HL-60/S4 treated with retinoic acid at 250 ng/mL for 4 days and 3 days (cell line): ENCODE data around the gene FASTK.

ENCODE experiments used
- in situ Hi-C: fragments of 300-500 bp; cut with MboI; formaldehyde crosslinking; loops from 2 replicates; pipeline ENCODE4 v1.7.0; 2022; ENCODE audit warnings: low sequenced_read_pairs

FASTK gene

DNA sequence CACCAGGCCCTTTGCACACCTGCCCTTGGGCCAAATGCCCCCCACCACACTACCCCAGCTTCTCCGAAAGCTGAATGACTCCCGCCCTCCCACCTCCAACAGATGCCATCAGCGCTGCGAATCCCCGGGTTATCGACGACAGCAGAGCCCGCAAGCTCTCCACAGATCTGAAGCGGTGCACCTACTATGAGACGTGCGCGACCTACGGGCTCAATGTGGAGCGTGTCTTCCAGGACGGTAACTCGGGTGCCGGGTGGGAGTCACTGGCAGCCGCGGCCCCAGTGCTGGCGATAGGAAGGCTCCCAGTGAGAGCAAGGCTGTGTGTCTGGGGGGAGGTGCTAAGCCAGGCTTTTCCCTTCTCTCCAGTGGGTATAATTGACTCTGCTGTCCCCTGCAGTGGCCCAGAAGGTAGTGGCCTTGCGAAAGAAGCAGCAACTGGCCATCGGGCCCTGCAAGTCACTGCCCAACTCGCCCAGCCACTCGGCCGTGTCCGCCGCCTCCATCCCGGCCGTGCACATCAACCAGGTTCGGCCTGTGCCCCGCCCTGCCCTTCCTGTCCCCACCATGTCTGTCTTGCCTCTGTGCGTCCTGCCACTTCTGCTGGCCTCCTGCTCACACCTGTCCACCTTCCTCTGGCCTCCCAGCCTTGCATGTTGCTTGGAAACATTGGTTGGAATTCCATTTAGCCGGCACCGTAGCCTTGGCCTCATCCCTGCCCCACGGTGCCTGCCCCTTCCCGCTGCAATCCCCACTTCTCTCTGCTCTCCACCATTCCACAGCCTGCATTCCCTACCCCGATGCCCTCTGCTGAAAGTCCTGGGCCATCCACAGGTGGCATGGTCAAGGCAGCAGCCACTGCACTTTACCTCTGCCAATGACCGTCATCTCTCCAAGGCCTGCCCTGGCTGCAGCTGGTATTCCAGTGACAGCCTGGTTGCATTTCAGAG, 37.8 kb upstream of the FASTK start:
- in situ Hi-C loops = no loop called here

DNA sequence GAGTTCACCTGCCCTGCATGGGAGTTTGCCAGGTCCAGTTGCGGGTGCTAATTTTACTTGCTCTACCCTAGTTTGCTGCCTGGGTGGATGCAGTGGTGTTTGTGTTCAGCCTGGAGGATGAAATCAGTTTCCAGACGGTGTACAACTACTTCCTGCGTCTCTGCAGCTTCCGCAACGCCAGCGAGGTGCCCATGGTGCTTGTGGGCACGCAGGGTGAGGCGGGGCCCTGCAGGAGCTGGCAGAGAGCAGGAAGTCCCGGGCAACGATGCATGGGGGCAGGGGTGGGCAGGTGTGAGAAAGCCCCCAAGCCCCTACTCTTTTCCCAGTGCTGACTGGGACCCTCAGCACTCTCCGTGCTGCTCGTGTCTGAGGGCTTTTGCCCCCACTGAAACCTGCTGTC, 37.0 kb upstream of the FASTK start:
- in situ Hi-C loops = no loop called here

DNA sequence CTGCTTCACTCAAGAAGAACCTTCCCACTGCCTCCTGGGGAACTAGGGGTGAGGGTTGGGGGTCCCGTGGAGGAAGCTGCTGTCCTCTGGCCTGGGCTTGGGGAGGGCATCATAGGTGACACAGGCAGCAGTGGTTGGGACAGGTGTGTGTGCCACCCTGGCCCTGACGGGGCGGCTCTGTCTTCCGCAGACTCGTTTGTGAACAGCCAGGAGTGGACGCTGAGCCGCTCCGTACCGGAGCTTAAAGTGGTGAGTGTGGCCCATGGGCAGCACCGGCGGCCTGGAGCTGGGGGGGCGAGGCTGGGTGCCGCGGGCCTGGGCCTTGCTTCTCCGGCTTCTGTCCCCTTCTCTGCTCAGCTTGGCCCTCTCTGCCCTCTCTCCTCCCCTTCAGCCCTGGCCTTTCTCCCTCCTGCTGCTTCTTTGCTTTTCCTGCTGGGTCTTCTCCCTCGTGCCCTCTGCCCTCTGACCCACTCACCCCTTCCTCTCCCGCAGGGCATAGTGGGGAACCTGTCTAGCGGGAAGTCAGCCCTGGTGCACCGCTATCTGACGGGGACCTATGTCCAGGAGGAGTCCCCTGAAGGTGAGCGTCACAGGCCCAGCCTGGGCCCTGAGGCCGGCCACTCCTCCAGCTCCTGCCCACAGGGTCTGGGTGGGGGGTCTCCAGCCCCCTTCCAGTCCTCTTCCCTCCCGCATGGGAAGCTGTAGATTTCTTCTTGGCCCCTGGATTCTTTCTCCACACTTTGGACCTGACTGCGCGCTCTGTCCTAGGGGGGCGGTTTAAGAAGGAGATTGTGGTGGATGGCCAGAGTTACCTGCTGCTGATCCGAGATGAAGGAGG, 36.2 kb upstream of the FASTK start:
- in situ Hi-C loops = no loop called here

DNA sequence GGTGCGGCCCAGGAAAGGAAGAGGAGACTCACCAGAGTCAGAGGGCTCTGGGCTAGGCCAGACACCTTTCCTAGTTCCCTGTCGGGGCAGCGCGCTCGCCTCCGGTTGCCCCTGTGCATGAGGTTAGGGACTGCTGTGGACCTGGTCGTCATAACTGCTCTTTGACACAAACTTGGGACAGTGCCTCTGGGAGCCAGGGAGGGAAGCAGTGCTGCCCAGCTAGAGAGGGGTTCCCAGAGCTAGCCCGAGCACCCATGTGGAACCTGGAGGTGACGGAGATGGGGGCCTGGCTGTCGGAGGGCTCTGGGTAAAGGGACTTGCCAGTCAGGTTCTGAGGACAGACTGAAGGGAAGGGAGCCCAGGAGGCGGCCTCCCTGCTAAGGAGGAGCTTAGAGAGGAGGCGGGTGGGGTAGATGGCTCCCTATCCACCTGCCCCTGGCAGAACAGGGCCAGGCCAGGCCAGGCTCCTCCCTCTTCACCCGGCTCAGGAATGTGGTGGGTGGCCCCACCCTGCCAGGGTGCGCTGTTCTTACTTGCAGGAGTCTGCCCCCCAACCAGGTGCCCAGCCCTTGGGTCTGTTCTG, 35.3 kb upstream of the FASTK start:
- in situ Hi-C loops = no loop called here

DNA sequence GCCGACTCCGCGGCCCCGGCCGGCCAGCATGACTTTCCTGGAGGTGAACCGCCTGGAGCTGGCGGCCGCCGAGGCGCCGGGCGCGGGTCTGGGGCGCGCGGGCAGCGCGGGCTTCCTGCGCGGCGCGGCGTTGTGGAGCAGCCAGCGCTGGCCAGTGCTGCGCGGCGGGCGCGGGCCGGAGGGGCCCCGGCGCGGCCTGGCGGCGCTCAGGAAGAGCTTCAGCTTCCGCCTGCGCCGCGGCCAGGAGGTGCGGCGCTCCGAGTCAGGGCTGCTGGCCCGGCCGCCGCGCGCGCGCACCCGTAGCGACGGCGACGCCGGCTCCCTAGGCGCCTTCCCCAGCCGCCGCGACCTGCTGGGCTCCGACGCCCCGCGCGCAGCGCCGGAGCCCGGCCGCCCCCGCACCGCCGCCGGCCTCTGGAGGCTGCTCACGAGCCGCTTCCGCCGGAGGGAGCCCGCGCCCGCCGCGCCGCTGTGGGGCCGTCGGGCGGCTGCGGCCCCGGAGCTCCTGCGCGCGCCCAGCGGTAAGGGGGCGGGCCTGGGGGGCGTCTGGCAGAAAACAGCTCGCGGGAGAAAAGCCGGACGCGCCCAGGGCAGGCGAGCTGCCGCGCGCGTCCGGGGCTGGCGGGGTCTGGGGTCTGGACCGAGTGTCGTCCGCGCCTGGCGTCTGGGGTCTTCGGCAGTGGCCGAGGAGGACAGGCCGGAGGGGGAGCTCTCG, 34.7 kb upstream of the FASTK start:
- in situ Hi-C loops = no loop called here

DNA sequence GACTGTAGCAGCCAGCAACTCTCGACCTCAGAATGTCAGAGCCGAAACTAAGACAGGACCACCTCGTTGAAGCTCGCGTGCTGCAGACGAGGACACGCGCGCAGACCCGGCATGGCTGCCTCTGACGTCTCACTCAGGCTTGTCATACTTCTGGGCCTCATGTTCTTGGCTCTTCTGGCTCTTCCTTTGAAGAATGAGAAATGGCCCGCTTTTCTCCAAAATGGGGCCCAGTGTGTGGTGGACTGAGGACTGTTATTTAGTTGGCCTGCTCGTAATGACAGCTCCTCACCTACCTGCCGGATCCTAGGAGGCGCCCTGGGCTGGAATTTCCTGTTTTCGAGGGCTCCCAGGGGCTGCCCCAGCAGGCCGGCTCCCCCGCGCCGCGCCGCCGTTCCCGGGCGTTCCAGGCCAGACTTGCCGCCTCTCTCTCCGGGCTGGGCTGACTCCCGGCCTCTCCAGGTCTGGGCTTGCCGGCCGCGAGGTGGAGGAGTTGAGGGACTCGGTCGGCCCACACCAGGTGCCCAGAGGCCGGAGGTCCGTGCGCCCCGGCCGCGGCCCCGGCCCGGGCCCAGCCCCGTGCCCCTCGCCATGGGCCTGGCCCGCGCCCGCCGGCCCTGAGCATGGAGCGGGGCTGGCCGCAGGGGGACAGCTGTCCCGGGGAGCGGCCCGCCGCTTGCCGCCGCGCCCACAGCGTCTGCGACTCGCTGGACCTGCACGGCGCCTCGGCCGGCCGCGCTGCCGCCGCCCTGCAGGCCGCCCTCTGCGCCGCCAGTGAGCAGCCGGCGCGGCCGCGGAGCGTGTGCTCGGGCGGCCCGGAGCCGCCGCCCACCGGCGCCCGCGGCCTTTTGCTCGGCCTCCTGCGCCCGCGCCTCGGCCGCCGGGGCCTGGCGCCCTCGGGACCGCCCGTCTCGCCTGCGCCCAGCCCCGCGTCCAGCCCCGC, 33.8 kb upstream of the FASTK start:
- in situ Hi-C loops = no loop called here

DNA sequence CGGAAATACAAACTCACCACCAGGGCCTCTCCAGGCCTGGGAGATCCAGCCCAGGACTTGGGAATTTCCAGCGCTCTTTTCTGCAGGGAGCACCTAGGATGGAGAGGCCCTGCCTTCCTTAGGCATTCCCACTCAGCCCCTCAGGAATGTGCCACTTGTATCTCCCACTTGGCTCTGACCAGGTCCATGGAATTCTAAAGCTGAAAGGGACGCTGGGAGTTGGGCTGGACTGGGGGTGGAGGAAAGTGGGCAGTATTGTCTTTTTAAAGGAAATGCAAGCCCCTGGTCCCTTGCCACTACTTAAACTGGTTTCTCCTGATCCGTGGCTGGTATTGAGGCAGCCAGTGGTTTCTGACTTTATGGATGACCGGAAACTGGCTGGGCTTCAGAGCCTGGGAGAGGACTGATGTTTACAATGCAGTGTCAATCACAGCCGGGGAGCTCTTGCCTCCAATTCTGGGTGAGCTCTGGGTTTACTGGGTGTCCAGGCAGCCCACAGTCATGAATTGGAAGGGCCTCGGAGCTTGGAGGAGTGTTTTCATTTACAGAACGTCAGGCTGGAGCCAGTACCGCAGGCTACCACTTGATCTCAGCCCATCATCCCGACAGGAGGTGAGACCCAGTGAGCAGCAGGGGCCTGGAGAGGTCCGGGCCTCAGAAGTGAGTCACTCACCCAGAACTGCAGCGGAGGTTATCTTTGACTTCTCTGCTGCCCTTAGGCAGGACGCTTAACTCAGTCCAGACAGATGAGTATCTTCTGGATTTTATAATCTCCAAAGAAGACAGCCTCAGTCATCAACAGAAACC, 32.9 kb upstream of the FASTK start:
- in situ Hi-C loops = no loop called here

DNA sequence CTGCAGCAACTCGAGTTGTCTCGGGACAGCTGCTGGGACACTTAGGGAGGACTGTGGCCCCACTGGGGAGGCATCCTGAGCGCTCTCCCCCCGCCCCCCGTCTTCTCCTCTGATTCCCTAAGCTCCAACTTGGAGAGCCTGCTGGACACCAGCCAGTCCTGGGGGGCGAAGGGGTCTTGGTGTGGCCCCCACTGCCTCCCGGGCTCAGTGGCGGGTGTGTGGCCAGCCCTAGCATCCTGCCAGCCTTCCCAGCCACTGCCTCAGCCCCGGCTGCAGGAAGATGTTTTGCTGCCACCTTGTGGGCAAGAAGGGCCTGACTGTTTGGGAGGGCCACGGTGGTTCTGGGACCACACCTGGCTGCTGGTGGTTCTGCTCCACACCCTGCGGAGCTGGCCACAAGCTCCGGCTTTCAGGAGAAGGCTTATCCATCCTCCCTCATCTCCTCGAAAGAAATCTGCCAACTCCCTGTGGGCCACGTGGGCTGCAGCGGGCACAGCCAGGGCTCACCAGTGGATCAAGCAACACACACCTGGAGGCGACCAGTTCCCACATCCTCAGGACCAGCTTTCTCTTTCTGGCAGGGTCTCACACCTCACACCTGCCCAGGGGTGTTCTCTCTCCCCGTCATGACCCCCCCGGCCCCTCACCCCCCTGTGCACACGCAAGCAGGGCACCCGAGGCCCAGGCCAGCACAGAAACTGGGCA, 30.5 kb upstream of the FASTK start:
- in situ Hi-C loops = no loop called here

DNA sequence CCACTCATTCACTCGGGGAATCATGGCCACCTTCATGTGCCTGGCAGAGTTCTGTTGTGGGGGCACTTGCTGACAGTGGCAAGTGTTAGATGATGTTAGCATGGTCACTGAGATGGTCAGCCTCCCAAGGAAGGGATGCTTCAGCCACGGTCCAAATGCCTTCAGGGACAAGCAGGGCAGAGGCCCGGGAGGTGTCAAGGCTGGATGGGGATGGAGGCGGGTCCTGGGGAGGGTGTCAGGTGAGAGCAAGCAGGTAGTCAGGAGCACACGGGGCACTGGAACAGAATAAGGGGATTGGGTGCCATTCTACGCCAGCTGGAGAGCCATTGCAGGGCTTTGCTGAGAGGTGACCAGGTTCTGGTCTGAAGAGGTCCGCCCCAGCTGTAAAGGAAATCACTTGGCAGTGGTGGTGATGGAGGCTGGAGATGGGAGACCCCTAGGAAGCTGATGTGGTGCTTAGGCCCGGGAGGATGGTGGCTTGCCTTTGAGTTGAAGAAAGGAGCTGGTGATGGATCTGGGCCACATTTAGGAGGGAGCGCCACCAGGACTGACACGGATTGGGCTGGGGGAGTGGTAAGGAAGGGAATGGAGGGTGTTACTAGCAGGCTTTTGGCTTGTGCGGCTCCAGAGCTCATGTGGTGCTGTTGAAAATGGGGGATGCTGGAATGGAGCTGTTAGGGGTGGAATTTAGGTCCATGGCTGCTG, 29.8 kb upstream of the FASTK start:
- in situ Hi-C loops = no loop called here

DNA sequence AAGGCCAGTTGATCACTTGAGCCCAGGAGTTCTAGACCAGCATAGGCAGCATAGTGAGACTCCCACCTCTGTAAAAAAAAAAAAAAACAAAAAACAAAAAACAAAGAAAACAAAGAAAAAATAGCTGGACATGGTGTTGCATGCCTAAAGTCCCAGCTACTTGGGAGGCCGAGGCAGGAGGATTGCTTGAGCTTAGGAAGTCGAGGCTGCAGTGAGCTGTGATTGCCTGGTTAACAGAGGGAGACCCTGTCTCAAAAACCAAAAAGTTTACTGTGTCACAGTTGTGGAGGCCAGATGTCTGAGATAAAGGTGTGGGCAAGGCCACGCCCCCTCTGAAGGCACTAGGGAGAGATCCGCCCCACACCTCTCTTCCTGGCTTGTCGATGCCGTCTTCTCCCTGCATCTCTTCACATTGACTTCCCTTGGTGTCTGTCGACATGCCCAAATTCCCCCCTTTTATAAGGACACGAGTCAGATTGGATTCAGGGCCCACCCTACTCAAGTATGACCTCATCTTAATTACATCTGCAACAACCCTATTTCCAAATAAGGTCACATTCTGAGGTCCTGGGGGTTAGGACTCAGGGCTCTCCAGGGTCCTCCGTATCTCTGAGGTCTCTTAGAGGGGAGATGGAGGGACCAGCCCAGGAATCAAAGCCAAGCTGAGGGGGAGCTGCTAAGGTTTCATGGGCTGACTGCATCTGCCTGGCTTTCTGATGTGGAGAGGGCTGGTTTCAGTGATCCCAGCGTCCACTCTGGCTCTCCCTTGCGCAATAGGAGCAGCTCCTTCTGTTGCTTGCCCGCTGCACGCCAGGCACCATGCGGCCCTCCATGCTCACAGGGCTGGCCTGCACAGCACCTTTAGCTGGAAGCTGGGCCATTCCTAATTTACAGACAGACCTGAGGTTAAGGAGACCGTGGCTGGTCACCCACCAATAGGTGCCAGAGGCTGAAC, 28.8 kb upstream of the FASTK start:
- in situ Hi-C loops = no loop called here

DNA sequence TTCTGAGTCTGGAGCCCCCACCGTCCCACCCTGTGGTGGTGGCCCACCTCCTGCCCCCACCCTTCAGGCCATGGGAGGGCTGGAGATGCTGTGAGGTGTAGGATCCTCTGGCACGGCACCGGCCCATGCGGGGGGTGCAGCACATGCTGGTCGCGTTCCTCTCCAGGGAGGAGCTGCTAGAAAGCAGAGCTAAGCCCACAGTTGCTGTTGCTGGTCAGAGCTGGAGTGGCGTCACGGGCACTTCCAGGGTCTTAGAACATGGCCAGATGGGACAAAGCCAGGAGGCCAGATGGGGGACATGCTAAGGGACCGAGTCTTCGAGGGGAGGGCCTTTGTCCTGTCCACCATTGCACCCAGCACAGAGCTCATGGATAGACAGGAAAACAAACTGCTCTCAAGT, 27.3 kb upstream of the FASTK start:
- in situ Hi-C loops = no loop called here

DNA sequence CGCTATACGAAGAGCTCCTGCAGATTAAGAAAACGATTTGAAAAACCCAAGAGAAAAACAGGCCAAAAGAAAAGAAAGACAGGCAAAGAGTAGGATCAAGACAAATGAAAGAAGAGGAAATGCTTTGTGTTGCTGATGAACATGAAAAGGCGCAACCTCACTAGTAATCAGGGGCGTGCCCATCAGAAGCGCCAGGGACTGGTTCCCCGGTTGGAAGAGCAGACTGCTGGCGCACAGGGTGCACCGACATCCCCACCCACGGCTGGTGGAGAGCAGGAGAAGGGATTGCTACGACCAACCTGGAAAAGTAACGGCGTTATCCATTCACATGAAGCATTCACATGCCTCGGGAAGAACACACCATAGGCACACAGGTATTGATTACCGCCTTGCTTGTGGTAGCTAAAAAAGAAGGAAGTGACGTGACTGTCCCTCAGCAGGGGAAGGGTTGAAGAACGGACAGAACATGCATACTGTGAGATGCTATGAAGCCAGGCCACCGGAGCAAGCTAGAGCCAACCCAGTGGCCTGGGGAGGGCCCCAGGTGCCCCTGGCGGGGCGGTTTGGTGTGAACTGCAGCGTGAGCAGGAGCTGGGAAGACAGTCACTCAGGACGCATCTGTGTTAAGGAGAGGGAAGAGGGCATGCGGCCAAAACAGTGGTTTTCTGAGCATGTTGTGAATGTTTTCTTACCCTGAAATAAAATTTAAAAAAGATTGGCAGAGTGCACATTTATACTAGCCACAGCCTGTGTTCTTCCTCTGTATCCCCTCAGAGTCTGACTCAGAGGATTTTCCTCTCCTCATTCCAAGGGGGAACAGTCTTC, 24.0 kb upstream of the FASTK start:
- in situ Hi-C loops = no loop called here

DNA sequence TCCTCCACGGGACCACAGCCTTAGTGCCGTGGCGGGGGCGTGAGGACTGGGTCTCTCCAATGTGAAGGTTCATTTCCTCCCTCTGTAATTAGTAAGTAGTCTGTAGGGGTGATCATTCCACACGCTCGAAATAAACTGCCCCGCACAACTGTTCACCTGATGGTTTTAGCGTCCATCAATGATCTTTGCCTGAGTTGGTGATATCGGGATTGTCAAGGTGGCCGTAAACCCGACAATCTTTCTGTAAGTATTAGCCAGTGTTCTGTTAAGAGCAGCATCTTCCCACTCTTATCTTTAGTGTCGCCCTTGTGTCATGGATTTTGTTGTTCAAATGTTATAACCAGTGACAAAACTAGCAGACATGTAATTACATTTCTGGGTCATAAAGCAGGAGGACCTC, 23.4 kb upstream of the FASTK start:
- in situ Hi-C loops = no loop called here

DNA sequence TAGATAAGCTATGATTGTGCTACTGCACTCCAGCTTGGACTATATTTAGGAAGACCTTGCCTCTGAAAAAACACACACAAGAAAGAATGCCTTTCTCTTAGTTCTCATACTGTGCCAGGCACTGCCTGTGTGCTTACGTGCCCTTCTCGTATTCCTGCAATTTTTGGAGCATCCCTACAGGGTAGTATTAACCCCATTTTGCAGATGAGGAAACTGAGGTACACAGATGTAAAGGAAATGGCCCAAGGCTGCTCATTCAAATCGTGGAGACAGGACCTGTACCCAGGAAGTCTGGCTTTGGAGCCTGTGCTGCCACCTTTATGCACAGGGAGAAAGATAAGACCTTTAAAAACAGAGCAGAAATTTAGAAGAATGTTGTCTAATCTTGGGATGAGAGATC, 22.4 kb upstream of the FASTK start:
- in situ Hi-C loops = no loop called here

DNA sequence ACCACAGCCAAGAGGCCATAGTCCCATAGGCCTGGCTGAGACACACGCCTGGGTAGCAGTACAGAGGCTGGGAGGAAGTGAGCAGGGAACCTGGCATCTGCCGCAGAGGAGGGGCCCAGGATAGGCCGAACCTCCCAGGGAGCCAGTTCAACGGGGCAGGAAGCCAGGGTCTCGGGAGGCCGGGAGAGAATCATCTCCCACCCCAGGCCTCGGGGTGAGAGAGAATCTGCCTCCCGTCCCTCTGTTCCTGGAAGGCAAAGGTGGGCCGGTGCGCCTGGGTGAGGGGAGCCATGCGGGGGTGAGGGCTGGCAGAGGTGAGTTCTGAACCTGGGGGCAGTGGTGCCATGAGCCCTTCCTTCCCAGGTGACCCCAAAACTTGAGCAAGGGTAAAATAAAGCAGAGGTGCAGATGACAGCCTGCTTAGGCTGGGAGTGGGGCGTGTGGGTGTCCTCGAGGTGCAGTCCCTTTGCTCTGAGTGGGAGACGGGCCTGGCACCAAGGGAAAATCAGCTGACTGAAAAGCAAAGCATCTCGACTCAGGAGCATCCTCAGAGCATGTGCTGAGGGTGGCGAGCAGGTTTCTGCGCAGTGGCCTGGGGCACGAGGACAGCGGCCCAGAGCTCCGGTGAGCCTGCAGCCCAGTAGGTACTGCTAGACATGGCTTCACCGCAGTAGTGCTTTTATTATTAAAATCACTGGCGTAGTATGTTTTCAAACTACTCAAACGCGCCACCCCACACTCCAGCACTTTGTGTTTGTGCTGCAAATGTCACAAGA, 21.2 kb upstream of the FASTK start:
- in situ Hi-C loops = no loop called here
